HepG2 (cell line): ENCODE results near the gene OTUB2. TPM values are rescaled to one million over a fixed set of nuclear protein-coding genes. Genes with fewer than 3 reads are reported as not detected.

Source experiments
- ATAD3A ChIP-seq: sonication (generic); formaldehyde crosslinking; IDR thresholded peaks from 2 replicates; pipeline ENCODE4 v1.4.0; 2020; ENCODE audit warnings: missing genetic modification reagents
- CREB1 ChIP-seq, 2 experiments: fragments of 450-650 bp in 1 of 2; IDR thresholded peaks; 2 replicates each; pipeline ENCODE4 v1.6.1; 2016 to 2017; ENCODE audit warnings: control low read depth in 1 of 2, mild to moderate bottlenecking in 1 of 2, missing compliant biosample characterization in 1 of 2, missing genetic modification characterization in 1 of 2
- KAT7 ChIP-seq: IDR thresholded peaks from 2 replicates; pipeline ENCODE4 v1.6.1; 2018; ENCODE audit warnings: borderline replicate concordance, missing compliant biosample characterization
- MEIS2 ChIP-seq: sonication (generic); formaldehyde crosslinking; IDR thresholded peaks from 2 replicates; pipeline ENCODE4 v1.9.0; 2021; ENCODE audit warnings: mild to moderate bottlenecking, missing genetic modification reagents
- NFAT5 ChIP-seq: sonication (generic); formaldehyde crosslinking; IDR thresholded peaks from 2 replicates; pipeline ENCODE4 v1.4.0; 2020; ENCODE audit warnings: missing genetic modification reagents
- POLR2AphosphoS2 ChIP-seq: IDR thresholded peaks from 2 replicates; pipeline ENCODE4 v1.6.1; 2011; ENCODE audit warnings: low read depth, low read length, improper control_type of control experiment
- PPARG ChIP-seq: conservative IDR thresholded peaks from 2 replicates; pipeline ENCODE4 v1.6.1; 2016; ENCODE audit warnings: missing biosample characterization, missing genetic modification reagents
- SP2 ChIP-seq: sonication (generic); formaldehyde crosslinking; IDR thresholded peaks from 2 replicates; pipeline ENCODE4 v1.5.1; 2020; ENCODE audit warnings: mild to moderate bottlenecking, missing genetic modification reagents
- SSRP1 ChIP-seq: IDR thresholded peaks from 2 replicates; pipeline ENCODE4 v1.6.1; 2016; ENCODE audit warnings: control low read depth
- ZNF326 ChIP-seq: sonication (generic); formaldehyde crosslinking; IDR thresholded peaks from 2 replicates; pipeline ENCODE4 v1.4.0; 2020; ENCODE audit warnings: missing genetic modification reagents, borderline replicate concordance
- ZNF333 ChIP-seq: sonication (generic); formaldehyde crosslinking; IDR thresholded peaks from 2 replicates; pipeline ENCODE4 v1.4.0; 2020; ENCODE audit warnings: mild to moderate bottlenecking, missing genetic modification reagents, borderline replicate concordance
- ZNF780A ChIP-seq: sonication (generic); formaldehyde crosslinking; IDR thresholded peaks from 2 replicates; pipeline ENCODE4 v1.8.0; 2022; ENCODE audit warnings: mild to moderate bottlenecking, missing genetic modification reagents, moderate library complexity
- polyA plus RNA-seq, 8 experiments: library from polyadenylated mRNA; depleted of rRNA in 3 of 8; stranded (reverse) in 7 of 8; unstranded in 1 of 8; fragments of >200 nt; fragmentation: Illumina TruSeq in 4 of 8; extraction: Trizol in 4 of 8; gene quantifications; 2 replicates each; pipeline versions ENCODE4 v1.2.1 to v1.2.3, GENCODE V29; 2011 to 2016; ENCODE audit warnings: low read depth in 4 of 8, missing spikeins in 1 of 8, mixed read lengths in 1 of 8; ENCODE audit not compliant: insufficient read depth in 1 of 8
- total RNA-seq, 5 experiments: library from RNA; depleted of rRNA; stranded (reverse); fragments of >200 nt; fragmentation: Illumina TruSeq; extraction: Trizol; gene quantifications; 2 replicates each; pipeline ENCODE4 v1.2.3, GENCODE V29; 2016; ENCODE audit warnings: low read depth in 1 of 5
- TF ChIP-seq, protein P1 (sequence below): sonication (generic); formaldehyde crosslinking; IDR thresholded peaks from 2 replicates; pipeline ENCODE4 v1.8.1; 2023; ENCODE audit warnings: mild to moderate bottlenecking, missing genetic modification reagents

The OTUB2 gene
- total and polyA plus RNA-seq, 2 of the 13 experiments (the other 11 are each of a cell fraction or from before 2014, with no cell fraction given) = 2.2 to 2.4 TPM

DNA sequence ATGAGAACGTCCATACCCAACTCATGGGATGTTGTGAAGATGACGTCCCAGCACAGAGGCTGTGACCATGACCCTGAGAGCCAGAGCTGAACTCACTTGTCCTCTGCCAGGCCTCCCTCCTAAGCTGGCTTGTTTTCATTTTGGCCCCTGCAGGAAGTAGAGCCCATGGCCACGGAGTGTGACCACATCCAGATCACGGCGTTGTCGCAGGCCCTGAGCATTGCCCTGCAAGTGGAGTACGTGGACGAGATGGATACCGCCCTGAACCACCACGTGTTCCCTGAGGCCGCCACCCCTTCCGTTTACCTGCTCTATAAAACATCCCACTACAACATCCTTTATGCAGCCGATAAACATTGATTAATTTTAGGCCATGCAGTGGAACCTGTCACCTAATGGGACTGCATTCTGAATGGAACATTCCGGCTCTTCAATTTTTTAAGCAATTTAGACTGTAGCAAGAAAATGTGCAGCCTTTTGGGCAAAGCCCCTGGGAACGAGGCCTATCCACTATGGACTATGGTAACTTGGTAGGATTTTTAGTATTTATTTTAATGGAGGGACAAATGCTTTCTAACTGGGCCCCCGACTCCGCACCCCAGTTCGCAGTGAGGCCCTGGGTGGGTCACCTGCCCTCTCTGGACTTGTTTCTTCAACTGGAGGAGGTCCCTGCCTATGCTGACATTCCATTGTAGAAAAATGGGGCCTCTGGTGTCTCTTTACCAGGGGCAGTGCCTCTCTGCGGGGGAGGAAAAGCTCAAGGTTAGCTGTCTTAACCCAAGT is 19.6 kb downstream of the OTUB2 start (continued):
- TF ChIP-seq ZNF333 (no peak), CREB1 (IDR thresholded peaks at IDR 0.05) (no peak), CREB1 (CRISPR knock-in tag; IDR thresholded peaks at IDR 0.05) (no peak), ZNF780A (no peak), KAT7 (CRISPR knock-in tag) (no peak), PPARG (CRISPR knock-in tag) (no peak), ATAD3A (CRISPR knock-in tag) (no peak), SP2 (CRISPR knock-in tag) (no peak), MEIS2 (CRISPR knock-in tag) (no peak), NFAT5 (CRISPR knock-in tag) (no peak), ZNF326 (CRISPR knock-in tag) (no peak), POLR2AphosphoS2 (no peak), SSRP1 (CRISPR knock-in tag) (no peak)
- TF ChIP-seq, protein P1, sequence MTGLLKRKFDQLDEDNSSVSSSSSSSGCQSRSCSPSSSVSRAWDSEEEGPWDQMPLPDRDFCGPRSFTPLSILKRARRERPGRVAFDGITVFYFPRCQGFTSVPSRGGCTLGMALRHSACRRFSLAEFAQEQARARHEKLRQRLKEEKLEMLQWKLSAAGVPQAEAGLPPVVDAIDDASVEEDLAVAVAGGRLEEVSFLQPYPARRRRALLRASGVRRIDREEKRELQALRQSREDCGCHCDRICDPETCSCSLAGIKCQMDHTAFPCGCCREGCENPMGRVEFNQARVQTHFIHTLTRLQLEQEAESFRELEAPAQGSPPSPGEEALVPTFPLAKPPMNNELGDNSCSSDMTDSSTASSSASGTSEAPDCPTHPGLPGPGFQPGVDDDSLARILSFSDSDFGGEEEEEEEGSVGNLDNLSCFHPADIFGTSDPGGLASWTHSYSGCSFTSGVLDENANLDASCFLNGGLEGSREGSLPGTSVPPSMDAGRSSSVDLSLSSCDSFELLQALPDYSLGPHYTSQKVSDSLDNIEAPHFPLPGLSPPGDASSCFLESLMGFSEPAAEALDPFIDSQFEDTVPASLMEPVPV (CRISPR knock-in tag) = no peak
